ENCODE measurements around the gene DEPDC1.

DNA sequence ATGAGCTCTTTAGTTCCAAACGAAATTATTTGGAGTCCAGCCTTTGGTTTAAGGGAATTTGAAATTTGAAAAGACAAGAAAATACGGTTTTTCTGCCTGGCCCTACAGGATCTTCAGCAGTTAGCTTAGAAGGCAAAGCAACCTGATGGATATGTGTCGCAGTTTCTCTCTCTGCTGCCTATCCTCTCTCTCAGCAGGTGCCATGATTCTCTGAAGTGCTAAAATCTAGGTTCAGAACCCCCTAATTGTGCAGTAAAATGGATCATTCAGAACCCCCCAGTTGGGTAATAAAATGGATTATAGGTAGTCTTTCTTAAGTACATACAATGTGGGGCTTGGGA, 446 bp upstream of the DEPDC1 start:
- no peak for TF ChIP-seq CTCF (IDR thresholded peaks at IDR 0.05; ENCODE audit: low read length)
- TF ChIP-seq EZH2 (IDR thresholded peaks at IDR 0.05; ENCODE audit: borderline replicate concordance, low read length), result no peak
